Lower leg skin (tissue), 4 donors: Measurements from ENCODE around the gene PHACTR2. TPM values are rescaled to one million over a fixed set of nuclear protein-coding genes. Genes with fewer than 3 reads are reported as not detected.

ENCODE experiments used
- DNase-seq, 2 donors: peaks; one replicate each; pipeline ENCODE4 v3.0.0-alpha.2; 2019; ENCODE audit warnings: low spot score in 2 of 2
- H3K4me3 ChIP-seq: fragments of 200-600 bp; sonication (generic); 2 replicates; pipeline ENCODE4 v1.5.1; 2017; ENCODE audit warnings: mild to moderate bottlenecking, low read depth; ENCODE audit not compliant: poor library complexity, severe bottlenecking
- CTCF ChIP-seq, 3 donors: fragments of 450-650 bp; IDR thresholded peaks; one replicate each; pipeline ENCODE4 v1.5.1; 2016; ENCODE audit warnings: antibody characterized with exemption in 3 of 3, mild to moderate bottlenecking in 3 of 3, moderate library complexity in 2 of 3
- POLR2A ChIP-seq, 2 donors: fragments of 450-650 bp; IDR thresholded peaks; one replicate each; pipeline ENCODE4 v1.6.1; 2016 to 2017; ENCODE audit warnings: antibody characterized with exemption in 2 of 2, mild to moderate bottlenecking in 1 of 2, moderate library complexity in 1 of 2
- WGBS, 2 donors: methylation state at CpG; one replicate each; pipeline ENCODE4 v1.1.5; 2018; 5-methylcytosine and 5-hydroxymethylcytosine counted together
- intact Hi-C: fragments of 100-400 bp; cut with DNase I; formaldehyde crosslinking; loops from one replicate; pipeline ENCODE4 v1.15.0; 2023; ENCODE audit warnings: low total_unique reads
- total RNA-seq, 4 donors: library from RNA; depleted of rRNA; stranded (reverse); fragments of >200 nt; gene quantifications; one replicate each; pipeline ENCODE4 v1.1.0, GENCODE V29; 2016

PHACTR2 gene
- total RNA-seq, 4 donors from 2014 or later: 9.4 to 24.5 (median 15.2) TPM

DNA sequence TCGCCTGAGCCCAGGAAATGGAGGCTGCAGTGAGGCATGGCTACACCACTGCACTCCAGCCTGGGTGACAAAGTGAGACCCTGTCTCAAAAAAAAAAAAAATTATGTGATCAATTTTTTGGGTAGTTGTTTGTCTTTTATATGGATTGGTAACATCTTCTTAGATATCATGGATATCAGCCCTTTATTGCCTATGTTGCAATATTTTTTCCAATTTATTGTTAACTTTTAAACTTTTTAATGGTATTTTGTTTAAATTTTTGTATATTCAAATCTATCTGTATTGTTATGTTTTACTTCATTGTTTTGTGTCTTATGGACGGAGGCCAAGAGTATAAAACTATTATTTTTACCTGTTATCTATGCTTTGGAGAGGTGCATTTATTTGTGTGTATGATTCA is 133.0 kb downstream of the PHACTR2 start:
- DNase-seq: no peak
- H3K4me3 ChIP-seq: no peak overlapping the region
- no peak for TF ChIP-seq POLR2A (IDR thresholded peaks at IDR 0.05)
- no peak for TF ChIP-seq CTCF (IDR thresholded peaks at IDR 0.05)
- WGBS, 2 donors: 99% methylated on average over 2 of the region's 2 CpGs
- intact Hi-C loops: no loop called here

GRCh38 chr6:143811501-143812157 is 133.9 kb downstream of the PHACTR2 start:
- no peak for DNase-seq
- no peak for TF ChIP-seq POLR2A (IDR thresholded peaks at IDR 0.05)
- TF ChIP-seq CTCF (IDR thresholded peaks at IDR 0.05): no peak
- H3K4me3 ChIP-seq: no peak overlapping the region
- intact Hi-C loops: no loop called here
- WGBS, 2 donors: 81 to 84% methylated on average over 2 of the region's 2 CpGs

DNA sequence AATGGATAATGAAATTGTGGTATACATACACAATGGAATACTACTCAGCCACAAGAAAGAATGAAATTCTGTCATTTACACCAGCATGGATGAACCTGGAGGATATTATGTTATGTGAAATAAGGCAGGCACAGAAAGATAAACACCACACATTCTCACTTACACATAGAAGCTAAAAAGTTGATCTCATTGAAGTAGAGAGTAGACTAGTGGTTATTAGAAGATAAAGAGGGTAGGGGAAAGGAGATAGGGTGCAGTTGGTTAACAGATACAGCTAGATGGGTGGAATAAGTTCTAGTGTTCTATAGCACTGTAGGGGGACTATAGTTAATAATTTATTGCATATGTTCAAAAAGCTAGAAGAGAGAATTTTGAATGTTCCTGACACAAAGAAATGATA is 139.9 kb downstream of the PHACTR2 start:
- H3K4me3 ChIP-seq: no peak overlapping the region
- TF ChIP-seq CTCF (IDR thresholded peaks at IDR 0.05) (no peak), POLR2A (IDR thresholded peaks at IDR 0.05) (no peak)
- intact Hi-C loops: no loop called here
- DNase-seq: no peak

DNA sequence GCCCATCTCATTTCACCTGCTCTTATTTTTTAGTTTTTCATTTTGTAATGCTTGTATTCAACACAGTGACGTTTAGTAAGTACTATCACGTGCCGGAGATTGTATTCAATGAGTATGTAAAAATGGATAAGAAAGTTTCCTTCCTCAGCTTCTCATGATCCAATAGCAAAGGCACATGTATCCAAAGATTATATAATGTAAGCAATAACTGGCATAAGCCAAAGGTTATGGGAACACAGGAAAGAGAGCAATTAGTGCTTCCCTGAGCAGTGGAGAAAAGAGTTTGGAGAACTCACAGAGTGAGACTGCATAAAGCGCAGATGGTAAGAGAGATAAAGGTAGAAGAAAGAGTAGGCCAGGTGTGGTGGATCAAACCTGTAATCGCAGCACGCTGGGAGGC is 143.6 kb downstream of the PHACTR2 start:
- H3K4me3 ChIP-seq: no peak overlapping the region
- no peak for TF ChIP-seq CTCF (IDR thresholded peaks at IDR 0.05)
- no peak for TF ChIP-seq POLR2A (IDR thresholded peaks at IDR 0.05)
- DNase-seq: no peak
- intact Hi-C loops: no loop called here
- 87 to 92% methylated on average over 6 of the region's 6 CpGs for WGBS, 2 donors

DNA sequence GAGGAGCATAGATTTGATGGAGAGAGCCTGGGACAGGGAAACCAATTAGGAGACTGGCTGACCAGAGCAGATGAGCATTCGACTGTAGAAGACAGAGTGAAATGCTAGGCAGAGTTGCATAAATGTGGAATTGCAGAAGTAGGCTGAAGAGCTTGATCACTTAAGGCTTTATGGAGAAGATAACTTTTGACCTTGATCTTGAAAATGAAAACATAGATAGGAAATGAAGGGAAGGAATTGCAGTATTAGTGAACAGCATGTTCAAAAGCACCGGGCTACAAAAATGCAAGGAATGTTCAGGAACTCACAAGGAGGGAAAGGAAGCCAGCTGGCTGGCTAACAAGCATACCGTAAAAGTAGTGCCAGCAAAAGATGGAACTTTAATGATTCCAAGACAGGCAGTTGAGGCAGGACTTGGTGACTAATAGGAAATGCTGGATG is 144.8 kb downstream of the PHACTR2 start:
- no peak for DNase-seq
- WGBS, 2 donors: 40 to 50% methylated on average over 3 of the region's 3 CpGs
- intact Hi-C loops: no loop called here
- no peak overlapping the region for H3K4me3 ChIP-seq
- TF ChIP-seq POLR2A (IDR thresholded peaks at IDR 0.05) (no peak), CTCF (IDR thresholded peaks at IDR 0.05) (no peak)

- H3K4me3 ChIP-seq: no peak overlapping the region
- DNase-seq: no peak
- 85 to 90% methylated on average over 6 of the region's 6 CpGs for WGBS, 2 donors
- no peak for TF ChIP-seq POLR2A (IDR thresholded peaks at IDR 0.05)
- no peak for TF ChIP-seq CTCF (IDR thresholded peaks at IDR 0.05)
- intact Hi-C loops: no loop called here
These were observed 145.8 kb downstream of the PHACTR2 start for GRCh38 chr6:143823548-143823947.
